Measurements from ENCODE around the gene RCOR1.

RCOR1 gene

GRCh38 chr14:102759456-102760187, 167.2 kb downstream of the RCOR1 start:
- TF ChIP-seq EZH2 (IDR thresholded peaks at IDR 0.05; ENCODE audit: borderline replicate concordance, low read length) (no peak), CTCF (IDR thresholded peaks at IDR 0.05; ENCODE audit: low read length) (no peak)
- Histone ChIP-seq H3K27ac (ENCODE audit: low read depth, low read length, poor library complexity, severe bottlenecking) (no peak overlapping the region), H2AFZ (ENCODE audit: low read length) (no peak overlapping the region), H3F3A (ENCODE audit: insufficient read depth, low read length) (no peaks in the 10 kb centered on the region), H4K20me1 (ENCODE audit: insufficient read depth, low read length) (no peaks in the 10 kb centered on the region), H3K79me2 (ENCODE audit: insufficient read depth, low read length) (no peaks in the 10 kb centered on the region), H3K36me3 (ENCODE audit: insufficient read depth, low read length) (no peaks in the 10 kb centered on the region; the same call in 1 of the 2 replicates), H3K4me2 (ENCODE audit: low read length) (no peak overlapping the region), H3K27me3 (ENCODE audit: insufficient read depth, low read length) (no peaks in the 10 kb centered on the region), H3K9me3 (ENCODE audit: low read length) (no peaks in the 10 kb centered on the region), H3K9ac (ENCODE audit: low read length) (no peak overlapping the region), H3K9me2 (ENCODE audit: low read depth, low read length) (no peaks in the 10 kb centered on the region), H3K4me3 (ENCODE audit: low read depth, low read length, poor library complexity, severe bottlenecking) (no peak overlapping the region), H3K4me1 (ENCODE audit: insufficient read depth, low read length, severe bottlenecking) (peaks cover 11% of the 10 kb centered on the region)

GRCh38 chr14:102760496-102761193, 168.2 kb downstream of the RCOR1 start:
- Histone ChIP-seq H3K27ac (ENCODE audit: low read depth, low read length, poor library complexity, severe bottlenecking) (no peak overlapping the region), H3K36me3 (ENCODE audit: insufficient read depth, low read length) (no peaks in the 10 kb centered on the region; the same call in 1 of the 2 replicates), H3K9me2 (ENCODE audit: low read depth, low read length) (no peaks in the 10 kb centered on the region), H2AFZ (ENCODE audit: low read length) (no peak overlapping the region), H3K79me2 (ENCODE audit: insufficient read depth, low read length) (no peaks in the 10 kb centered on the region), H3K4me2 (ENCODE audit: low read length) (peak overlapping the region; percentile 50), H3K9ac (ENCODE audit: low read length) (no peak overlapping the region), H3K4me1 (ENCODE audit: insufficient read depth, low read length, severe bottlenecking) (peaks cover 11% of the 10 kb centered on the region), H4K20me1 (ENCODE audit: insufficient read depth, low read length) (no peaks in the 10 kb centered on the region), H3K4me3 (ENCODE audit: low read depth, low read length, poor library complexity, severe bottlenecking) (peak overlapping the region; percentile 39), H3K27me3 (ENCODE audit: insufficient read depth, low read length) (no peaks in the 10 kb centered on the region), H3F3A (ENCODE audit: insufficient read depth, low read length) (no peaks in the 10 kb centered on the region), H3K9me3 (ENCODE audit: low read length) (no peaks in the 10 kb centered on the region)
- no peak for TF ChIP-seq EZH2 (IDR thresholded peaks at IDR 0.05; ENCODE audit: borderline replicate concordance, low read length)
- TF ChIP-seq CTCF (IDR thresholded peaks at IDR 0.05; ENCODE audit: low read length): no peak

DNA sequence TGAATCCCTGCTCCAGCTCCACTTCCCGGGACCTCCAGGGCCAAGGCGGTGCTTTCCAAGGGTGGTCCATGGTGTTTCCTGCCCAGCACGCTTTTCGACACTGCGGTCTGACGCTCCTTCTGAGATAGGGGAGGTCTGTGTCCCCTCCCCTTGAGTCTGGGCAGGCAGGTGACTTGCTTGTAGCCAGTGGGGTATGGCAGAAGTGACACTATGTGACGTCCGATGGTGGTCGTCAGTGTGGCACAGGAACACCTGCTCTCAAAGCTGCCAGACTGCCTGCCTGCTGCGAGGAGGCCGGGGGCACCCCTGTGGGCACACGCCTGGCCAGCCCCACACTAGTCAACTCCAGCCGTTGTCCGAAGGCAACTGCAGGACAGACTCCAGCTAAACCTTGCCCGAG, 168.8 kb downstream of the RCOR1 start:
- H3K9ac ChIP-seq (ENCODE audit: low read length): no peak overlapping the region
- no peaks in the 10 kb centered on the region for H3K79me2 ChIP-seq (ENCODE audit: insufficient read depth, low read length)
- H3K9me3 ChIP-seq (ENCODE audit: low read length): no peaks in the 10 kb centered on the region
- no peak overlapping the region for H2AFZ ChIP-seq (ENCODE audit: low read length)
- peak overlapping the region; percentile 39 for H3K4me3 ChIP-seq (ENCODE audit: low read depth, low read length, poor library complexity, severe bottlenecking)
- no peaks in the 10 kb centered on the region for H4K20me1 ChIP-seq (ENCODE audit: insufficient read depth, low read length)
- peak overlapping the region; percentile 50 for H3K4me2 ChIP-seq (ENCODE audit: low read length)
- no peaks in the 10 kb centered on the region for H3K27me3 ChIP-seq (ENCODE audit: insufficient read depth, low read length)
- peaks cover 11% of the 10 kb centered on the region for H3K4me1 ChIP-seq (ENCODE audit: insufficient read depth, low read length, severe bottlenecking)
- no peak for TF ChIP-seq CTCF (IDR thresholded peaks at IDR 0.05; ENCODE audit: low read length)
- TF ChIP-seq EZH2 (IDR thresholded peaks at IDR 0.05; ENCODE audit: borderline replicate concordance, low read length): no peak
- H3K36me3 ChIP-seq (ENCODE audit: insufficient read depth, low read length): no peaks in the 10 kb centered on the region; the same call in 1 of the 2 replicates
- no peak overlapping the region for H3K27ac ChIP-seq (ENCODE audit: low read depth, low read length, poor library complexity, severe bottlenecking)
- H3F3A ChIP-seq (ENCODE audit: insufficient read depth, low read length): no peaks in the 10 kb centered on the region
- H3K9me2 ChIP-seq (ENCODE audit: low read depth, low read length): no peaks in the 10 kb centered on the region

Data from OCI-LY1 (cell line).